NCI-H748 treated with DMSO at 0.1 percent for 48 hours (cell line): ENCODE data around the gene PPIP5K2.
A peak's percentile ranks its signal among the peaks of the same experiment; 100 is the strongest.
"Not testable (repeated sequence)": the region's sequence is repeated elsewhere in the genome, so short reads cannot be mapped to it uniquely, and the experiment has no call there.

Source experiments
- DNase-seq: peaks from one replicate; lab custom pipeline; 2025; lab: John Stamatoyannopoulos, UW

The PPIP5K2 gene

DNA sequence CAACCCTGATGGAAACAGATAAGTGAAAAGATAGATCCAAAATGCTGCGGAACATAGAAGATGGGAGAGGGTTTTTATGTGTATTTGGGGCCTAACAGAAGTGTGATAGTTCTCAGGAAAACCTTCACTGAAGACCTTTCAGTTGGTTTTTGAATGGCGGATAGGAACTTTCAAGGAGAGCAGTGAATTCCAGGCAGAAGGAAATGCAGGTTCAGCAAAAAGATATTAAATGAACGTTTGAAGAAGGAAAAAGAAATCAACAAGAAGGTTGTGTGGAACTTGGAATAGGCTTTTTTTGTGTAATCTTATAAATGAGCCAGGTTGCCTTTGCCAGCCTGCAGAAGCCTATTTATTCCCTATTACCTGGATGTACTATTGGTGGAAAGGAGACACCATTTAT lies 2.1 kb downstream of the PPIP5K2 start:
- no peak for DNase-seq

DNA sequence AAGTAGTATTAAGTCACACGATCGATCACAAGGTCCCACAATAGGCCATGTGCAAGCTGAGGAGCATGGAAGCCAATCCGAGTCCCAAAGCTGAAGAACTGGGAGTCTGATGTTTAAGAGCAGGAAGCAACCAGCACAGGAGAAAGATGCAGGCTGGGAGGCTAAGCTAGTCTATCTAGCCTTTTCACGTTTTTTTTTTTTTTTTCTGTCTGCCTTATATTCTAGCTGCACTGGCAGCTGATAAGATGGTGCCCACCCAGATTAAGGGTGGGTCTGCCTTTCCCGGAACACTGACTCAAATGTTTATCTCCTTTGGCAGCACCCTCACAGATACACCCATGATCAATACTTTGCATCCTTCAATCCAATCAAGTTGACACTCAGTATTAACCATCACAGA lies 6.5 kb downstream of the PPIP5K2 start:
- no peak for DNase-seq

DNA sequence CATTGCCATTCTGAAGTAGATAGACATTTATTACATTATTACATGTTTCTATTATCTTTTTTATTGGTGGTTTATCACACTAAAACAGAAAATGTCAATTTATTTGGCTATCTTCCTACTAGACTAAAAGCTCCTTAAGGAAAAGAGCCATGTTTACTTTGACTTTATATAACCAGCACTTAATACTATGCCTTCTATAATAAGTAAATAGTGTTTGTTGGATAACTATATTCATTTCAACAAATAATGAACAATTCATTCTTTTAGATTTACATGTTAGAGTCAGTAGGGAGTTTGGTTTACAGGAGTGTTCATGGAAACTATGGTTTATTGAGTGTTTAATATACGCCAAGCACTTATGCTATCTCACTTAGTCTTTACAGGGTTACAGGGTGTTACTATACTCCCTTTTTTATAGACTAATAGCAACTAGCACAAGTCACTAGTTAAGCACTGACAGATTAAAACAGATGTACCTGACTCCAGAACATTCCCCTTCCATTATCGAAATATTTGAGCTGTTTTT lies 7.3 kb downstream of the PPIP5K2 start:
- no peak for DNase-seq

DNA sequence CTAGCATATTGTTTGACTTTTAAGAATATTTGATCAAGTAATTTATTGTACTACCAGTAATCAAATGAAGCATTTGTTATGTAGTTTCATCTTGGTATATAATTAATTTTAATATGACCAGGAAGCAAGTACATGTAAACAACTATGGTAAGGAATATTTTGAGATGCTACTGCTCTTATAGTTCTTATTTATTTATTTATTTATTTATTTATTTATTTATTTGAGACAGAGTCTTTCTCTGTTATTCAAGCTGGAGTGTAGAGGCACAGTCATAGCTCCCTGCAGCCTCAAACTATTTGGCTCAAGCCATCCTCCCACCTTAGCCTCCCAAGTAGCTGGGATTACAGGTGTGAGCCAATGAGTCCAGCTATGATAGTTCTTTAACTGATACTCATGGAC lies 8.1 kb downstream of the PPIP5K2 start:
- no peak for DNase-seq

DNA sequence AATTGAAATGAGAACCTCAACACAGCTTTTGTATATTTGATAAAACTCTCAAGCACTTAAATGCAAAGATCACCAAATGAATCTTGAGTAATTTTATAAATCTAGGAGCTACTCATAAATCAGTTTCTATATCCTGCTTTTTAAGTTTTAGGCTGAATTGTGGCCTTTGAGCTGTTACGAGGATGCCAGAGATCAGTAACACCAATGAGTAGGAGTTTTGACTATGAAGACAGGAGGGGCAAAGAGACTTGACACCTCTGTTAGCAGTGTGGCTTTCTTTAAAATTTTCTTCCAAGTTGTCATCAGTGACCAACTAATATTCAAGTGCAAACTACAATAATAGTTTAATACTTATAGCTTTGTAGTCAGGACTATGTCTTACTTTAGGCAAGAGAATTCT lies 12.6 kb downstream of the PPIP5K2 start:
- no peak for DNase-seq

DNA sequence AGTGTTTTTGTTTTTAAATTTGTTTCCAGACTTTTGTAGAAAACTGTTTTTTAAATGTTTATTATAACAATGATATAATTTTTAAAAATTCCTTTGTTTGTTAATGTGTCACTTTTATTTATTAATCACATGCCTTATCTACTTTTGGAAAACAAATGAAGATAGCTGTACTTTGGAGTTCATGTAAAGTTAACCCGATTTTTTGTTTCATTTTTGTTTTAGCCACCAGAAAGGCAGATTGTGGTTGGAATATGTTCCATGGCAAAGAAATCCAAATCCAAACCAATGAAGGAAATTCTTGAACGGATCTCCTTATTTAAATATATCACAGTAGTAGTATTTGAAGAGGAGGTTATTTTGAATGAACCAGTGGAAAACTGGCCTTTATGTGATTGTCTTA lies 13.1 kb downstream of the PPIP5K2 start:
- DNase-seq, result no peak

DNA sequence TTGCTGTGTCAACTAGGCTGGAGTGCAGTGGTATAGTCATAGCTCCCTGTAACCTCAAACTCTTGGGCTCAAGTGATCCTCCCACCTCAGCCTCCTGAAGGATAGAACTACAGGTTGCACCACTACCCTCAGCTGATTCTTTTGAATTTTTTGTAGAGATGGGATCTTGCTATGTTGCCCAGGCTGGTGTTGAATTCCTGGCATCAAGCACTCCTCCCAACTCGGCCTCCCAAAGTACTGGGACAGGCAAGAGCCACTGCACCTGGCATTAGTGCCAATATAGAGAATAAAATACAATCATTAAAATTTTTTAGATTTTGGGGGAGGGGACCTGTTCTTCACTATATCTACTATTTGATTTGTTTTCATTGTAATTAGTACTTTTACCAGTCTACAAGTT lies 15.4 kb downstream of the PPIP5K2 start:
- no peak for DNase-seq

DNA sequence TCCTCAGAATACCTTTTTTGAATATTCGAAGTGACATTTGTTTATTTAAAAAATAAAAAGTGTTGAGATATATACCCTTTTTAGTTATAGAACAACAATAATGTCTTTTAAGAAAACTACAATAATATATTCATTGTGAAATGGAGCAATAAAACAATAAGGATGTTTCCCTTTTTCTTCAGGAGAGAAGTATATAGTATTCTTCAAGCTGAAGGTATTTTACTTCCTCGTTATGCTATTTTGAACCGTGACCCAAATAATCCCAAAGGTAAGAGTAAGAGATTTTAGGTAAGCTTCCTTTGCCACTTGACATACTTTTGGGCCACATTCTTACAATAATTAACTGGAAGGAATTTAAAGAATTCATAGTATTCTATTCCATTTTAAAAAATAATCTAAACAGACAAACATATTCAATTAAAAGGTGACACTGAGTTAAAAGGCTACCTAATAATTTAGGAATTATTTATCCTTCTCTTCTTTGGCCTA lies 18.1 kb downstream of the PPIP5K2 start:
- no peak for DNase-seq

DNA sequence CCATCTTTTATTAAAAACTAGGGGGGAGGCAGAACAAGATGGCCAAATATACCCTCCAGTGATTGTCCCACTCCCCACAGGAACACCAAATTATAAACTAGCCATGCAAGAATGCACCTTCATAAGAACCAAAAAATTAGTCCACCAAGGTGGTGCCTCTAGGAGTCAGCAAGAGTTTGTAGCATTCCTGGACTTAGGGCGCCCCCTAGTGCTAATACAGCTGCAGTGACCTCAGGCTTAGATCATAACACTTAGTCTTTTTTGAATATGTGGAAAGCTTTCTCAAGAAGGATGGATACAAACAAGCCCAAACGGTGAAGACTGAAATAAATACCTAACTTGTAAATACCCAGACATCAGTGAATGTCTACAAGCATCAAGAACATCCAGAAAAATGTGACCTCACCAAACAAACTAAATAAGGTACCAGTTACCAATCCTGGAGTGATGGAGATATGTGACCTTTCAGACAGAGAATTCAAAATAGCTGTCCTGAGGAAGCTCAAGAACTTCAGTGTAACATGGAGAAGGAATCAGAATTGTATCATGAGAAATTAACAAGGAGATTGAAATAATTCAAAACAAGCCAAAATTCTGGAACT lies 19.3 kb downstream of the PPIP5K2 start:
- peak; percentile 63 for DNase-seq

DNA sequence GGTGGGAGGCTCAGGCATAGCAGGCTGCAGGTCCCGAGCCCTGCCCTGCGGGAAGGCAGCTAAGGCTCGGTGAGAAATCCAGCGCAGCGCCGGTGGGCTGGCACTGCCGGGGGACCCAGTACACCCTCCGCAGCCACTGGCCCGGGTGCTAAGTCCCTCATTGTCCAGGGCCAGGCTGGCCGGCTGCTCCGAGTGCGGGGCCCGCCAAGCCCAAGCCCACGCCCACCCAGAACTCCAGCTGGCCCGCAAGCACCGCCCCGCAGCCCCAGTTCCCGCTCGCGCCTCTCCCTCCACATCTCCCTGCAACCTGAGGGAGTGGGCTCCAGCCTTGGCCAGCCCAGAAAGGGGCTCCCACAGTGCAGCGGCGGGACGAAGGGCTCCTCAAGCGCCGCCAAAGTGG lies 22.0 kb downstream of the PPIP5K2 start:
- not testable (repeated sequence) for DNase-seq

DNA sequence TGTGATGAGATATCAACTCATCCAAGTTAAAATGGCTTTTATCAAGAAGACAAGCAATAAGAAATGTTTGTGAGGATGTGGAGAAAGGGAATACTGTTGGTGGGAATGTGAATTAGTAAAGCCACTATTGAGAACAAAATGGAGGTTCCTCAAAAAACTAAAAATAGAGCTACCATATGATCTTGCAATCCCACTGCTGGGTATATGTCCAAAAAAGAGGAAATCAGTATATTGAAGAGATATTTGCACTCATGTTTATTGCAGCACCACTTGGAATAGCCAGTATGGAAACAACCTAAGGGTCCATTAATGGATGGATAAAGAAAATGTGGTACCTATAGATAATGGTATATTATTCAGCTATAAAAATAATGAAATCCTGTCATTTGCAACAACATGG lies 25.1 kb downstream of the PPIP5K2 start:
- DNase-seq, result no peak

DNA sequence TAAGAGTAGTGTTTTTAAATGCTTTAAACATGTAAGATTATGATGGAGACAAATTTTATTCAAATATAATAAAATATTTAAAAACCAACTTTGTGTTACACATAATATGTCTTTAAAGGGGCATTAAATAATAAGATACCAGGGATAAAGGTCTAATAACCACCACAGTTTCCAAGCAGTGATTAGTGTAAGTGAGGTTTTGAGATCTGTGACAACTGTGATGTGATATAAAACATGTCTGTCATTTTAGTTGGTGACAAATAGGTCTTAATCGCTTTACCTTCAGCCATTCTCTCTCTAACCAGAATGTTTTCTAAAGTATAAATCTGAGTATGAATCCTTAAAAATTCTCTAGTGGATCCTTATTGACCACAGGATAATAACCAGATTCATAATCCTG lies 28.1 kb downstream of the PPIP5K2 start:
- no peak for DNase-seq

DNA sequence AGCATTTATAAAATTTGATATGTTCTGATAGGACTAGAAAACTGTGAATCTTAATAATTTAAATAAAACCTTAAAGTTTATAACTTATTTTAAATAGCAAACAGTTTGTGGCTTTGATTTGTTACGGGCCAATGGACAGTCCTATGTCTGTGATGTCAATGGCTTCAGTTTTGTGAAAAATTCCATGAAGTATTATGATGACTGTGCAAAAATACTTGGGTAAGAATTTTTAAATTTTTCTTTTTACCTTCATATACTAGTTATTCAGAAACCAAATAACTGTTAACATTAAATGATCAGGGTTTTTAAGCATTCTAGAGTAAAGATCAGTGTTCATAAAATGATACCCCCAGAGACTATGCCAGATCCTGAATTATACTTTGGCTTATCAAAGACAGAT lies 31.1 kb downstream of the PPIP5K2 start:
- no peak for DNase-seq

DNA sequence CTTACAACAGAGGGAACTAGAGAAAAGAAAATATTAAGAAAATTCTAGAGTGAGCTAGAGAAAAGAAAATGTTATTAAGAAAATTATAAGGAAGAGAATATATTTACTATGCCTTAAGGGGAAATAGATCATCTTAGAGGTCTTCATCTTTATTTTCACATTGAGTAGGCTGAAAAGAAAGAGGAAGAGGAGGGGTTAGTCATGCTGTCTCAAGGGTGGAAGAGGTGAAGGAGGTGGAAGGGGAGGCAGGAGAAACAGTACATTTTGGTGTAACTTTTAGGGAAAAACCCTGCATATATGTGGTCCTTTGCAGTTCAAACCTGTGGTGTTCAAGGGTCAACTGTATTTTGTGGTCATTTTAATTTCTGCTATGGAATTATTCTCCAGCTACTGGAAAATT lies 46.6 kb downstream of the PPIP5K2 start:
- DNase-seq, result no peak

DNA sequence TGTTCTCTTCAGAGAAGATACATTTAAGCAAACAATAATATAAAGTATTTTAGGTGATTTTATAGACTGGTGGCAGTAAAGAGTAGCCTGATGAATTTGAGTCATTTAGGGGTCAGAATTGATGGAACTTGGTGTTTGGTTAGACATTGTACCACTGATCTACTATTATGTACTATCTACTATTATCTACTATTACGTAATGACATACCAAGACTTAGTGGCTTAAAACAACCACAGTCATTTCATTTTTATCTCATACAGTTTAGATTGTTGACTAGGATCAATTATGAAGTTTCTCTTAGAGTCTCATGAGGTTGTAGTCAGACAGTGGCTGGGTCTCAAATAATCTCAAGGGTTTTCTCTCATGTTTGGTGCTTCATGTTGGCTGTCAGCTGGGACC lies 54.0 kb downstream of the PPIP5K2 start:
- no peak for DNase-seq

DNA sequence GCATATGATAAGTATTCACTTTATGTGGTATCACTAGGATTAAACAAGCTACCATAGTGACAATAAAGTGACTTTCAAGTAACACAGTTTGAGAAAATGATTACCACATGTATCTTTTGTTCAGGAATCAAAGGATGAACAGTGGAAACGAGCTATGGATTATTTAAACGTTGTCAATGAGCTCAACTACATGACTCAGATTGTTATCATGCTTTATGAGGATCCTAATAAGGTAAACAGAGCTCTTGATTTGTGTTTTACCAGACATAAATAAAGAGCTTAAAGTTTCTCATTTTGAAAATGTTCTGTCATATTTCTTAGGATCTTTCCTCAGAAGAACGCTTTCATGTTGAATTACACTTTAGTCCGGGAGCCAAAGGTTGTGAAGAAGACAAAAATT lies 57.4 kb downstream of the PPIP5K2 start:
- DNase-seq, result no peak

DNA sequence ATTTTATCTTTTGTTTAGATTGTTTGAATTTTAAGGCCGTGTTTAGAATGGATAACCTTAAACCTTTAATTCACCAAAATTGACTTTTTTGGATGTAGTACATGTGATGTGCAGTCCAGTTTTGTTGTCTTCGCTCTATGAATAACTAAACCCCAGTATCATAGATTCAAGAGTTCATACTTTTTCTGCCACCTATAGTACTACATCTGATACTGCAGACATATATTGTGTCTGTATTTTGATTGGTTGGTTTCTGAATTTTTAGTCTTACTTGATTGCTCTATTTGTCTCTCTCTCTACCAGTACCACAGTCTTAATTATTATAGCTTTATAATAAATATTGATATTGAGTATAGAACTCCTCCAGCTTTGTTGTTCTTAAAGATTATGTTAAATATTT lies 58.1 kb downstream of the PPIP5K2 start:
- DNase-seq, result no peak

DNA sequence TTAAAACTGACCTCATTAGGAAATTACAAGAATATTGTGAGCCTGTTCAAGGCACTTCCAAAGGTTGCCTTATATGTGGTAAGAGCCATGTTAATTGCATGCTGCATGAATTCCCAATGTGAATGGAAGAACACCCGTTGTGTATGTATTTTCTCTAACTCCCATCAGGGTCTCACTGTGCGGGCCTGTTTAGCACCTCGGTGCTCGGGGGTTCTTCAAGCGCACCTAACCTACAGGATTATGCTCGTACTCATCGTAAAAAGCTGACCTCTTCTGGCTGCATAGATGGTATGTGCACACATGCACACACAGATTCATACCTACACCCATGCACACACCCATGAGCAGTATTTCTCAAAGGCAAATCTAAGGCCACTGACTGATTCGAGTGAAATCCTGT lies 66.1 kb downstream of the PPIP5K2 start:
- DNase-seq, result no peak

DNA sequence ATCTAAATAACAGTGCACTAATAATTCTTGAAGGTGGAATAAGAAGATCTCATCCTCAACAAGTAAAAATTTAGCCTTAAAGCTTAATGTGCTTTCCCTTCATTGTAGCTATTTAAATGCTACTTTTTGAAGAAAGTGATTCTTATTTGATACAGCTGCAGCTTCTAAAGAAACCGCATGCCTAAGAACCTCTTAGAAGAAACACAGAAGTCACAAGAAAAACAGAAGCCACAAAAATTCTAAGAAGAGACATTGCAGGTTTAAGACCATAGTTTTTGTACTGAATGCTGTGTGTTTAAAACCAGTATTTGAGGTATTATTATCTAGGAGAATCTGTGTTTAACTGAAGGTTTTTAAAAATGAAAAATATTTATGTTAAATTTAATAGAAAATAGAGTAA lies 68.3 kb downstream of the PPIP5K2 start:
- no peak for DNase-seq

DNA sequence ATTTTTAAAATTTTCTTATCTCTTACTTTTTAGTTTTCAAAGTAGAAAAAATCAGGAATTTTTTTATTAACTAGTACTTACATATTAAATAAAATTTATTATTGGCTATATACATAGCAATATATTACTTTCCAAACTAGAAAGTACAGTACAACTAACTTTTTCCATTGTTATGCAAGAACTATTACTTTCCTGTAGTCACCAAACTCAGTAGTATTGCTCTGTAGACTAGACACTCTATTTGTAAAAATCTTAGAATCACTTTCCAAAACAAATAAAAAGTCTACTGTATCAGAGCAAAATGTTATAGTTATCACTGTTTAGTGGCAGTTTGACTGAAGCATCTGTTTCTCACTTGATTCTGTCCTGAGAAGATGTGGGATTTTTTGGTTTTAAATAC lies 83.1 kb downstream of the PPIP5K2 start:
- no peak for DNase-seq

DNA sequence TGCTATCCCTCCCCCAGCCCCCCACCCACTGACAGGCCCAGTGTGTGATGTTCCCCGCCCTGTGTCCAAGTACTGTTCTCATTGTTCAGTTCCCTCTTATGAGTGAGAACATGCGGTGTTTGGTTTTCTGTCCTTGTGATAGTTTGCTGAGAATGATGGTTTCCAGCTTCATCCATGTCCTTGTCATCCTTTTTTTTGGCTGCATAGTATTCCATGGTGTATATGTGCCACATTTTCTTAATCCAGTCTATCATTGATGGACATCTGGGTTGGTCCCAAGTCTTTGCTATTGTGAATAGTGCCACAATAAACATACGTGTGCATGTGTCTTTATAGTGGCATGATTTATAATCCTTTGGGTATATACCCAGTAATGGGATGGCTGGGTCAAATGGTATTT lies 84.9 kb downstream of the PPIP5K2 start:
- DNase-seq, result not testable (repeated sequence)

DNA sequence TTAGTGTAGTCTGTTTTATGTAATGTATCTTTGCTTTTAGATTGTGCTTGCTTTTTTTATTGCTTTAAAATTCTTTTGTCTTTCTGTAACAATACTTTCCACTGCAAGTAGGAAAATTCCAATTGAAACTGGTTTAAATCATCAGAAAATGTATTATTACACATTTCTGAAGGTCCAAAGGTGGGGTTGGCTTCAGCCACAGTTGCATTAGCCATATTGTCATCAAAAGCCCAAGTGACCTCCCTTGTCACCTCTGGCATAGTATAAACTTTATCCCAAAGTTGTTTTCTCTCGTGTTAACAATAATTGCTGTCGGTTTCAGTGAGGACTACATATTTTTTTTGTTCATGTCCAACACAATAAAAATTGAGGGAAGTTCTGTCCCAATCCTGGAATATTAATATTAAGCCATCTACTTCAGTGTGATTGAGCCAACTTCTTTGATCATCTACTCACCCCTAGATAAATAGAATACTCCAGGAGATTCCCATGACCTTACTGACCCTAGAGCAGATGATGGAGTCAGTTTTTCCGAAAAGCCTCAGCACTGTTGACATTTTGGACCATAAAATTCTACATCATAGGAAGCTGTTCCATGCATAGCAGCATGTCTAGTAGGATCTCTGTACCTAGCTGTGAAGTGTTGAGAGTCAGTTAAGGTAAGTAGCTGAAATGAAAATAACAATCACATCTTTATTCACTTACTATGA lies 86.0 kb downstream of the PPIP5K2 start:
- DNase-seq, result no peak

DNA sequence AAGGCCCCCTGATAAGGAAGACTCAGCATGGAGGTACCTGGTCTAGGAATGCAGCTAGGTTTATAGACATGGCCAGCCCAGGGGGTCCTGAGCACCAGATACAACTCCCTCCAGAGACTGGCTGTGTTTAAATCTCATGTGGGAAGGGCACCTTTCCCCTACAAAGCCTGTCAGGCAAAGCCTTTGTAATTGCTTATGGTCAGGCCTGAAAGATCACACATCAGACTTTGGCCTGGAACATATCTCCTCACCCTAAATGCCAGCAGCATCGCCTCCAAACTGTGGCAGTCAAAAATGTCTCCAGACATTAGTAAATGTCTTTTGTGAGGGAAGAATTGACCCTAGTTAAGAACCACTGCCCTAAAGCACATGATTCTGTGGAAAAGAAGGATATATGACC lies 86.9 kb downstream of the PPIP5K2 start:
- no peak for DNase-seq

DNA sequence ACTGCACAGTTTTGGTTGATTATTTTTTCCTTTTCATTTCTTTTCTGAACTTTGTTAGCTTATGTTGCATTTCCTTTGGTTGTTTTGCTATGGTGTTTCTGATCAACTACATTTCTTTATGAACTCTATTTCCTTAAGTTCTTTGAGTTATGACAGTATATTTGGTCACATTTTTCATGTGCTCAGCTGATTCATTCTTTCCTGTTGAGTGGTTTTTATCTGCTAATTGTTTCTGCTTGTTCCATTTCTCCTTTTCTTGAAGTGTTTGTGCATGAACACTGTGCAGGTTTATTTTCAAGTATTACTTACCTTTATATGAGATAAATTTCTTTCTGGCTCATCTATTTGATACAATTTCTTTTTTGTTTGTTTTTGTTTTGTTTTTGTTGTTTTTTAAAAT lies 87.6 kb downstream of the PPIP5K2 start:
- no peak for DNase-seq
